ENCODE measurements around the gene SOX30.

Gene SOX30

DNA sequence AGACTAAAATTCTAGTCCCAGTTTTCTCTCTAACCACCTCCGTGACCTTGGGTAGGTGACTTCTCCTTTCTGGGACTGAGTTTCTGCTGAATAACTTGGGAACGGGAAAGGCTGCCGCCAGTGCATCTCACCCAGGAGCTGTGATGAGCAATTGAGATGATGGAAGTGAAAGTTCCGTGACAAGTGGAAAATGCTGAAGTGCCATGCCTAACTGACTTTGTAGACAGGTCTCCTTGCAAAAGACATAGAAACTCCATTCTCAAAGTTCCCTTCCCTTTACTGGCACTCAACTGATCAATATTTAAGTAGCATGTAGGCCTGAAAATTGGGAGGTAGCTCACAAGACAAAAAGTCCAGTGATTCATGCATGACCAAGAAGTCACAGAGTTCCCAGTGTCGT is 70.3 kb downstream of the SOX30 start:
- H3K27ac Mint-ChIP-seq, result peak overlapping the region; percentile 17 to 75 (median 71)
- H3K27me3 Mint-ChIP-seq (ENCODE audit: low read depth), result no peaks in the 10 kb centered on the region
- no peaks in the 10 kb centered on the region for H3K9me3 Mint-ChIP-seq
- H3K36me3 Mint-ChIP-seq (ENCODE audit: low read depth), result no peaks in the 10 kb centered on the region
- H3K4me3 Mint-ChIP-seq, result no peak overlapping the region
- TF ChIP-seq CTCF (IDR thresholded peaks at IDR 0.05; ENCODE audit: unreplicated experiment in 3 of 3), result no peak
- H3K4me1 Mint-ChIP-seq, result peaks cover 47% of the 10 kb centered on the region

DNA sequence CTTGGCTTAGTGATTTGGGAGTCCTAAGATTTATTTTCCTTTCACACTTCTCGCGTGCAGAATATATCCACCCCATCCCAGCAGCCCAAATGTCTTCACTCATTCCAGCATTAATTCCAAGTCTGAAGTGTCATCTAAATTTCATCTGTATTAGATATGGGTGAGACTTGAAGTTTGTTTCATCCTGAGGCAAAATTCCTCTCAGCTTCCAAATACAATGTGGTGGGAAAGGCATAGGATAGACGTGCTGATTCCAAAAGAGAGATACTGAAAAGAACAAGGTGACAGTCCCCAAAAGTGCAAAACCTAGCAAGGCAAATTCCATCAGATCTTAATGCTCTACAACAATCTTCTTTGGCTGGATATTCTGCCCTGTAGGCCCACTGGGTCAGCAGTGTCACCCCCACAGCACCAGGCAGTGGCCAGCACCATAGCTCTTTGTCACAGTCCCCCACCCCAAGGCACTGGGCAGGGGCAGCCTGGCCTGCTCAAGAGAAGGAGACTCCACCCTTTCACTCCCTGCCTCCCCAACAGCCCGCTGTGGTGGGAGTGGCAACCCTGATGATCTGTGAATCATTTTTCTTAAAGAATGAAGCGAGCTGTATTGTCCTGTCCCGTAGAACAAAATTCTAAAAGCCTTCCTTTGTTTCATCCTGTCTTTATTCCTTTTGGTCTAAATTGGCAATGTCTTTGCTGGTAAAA is 74.0 kb downstream of the SOX30 start:
- Mint-ChIP-seq H3K4me3 (peak overlapping the region; percentile 18 to 60 (median 40)), H3K27ac (peak overlapping the region in 1 of 3 experiments; percentile 17), H3K27me3 (ENCODE audit: low read depth) (peaks cover 7% of the 10 kb centered on the region), H3K9me3 (no peaks in the 10 kb centered on the region), H3K4me1 (peaks cover 54% of the 10 kb centered on the region), H3K36me3 (ENCODE audit: low read depth) (no peaks in the 10 kb centered on the region)
- no peak for TF ChIP-seq CTCF (IDR thresholded peaks at IDR 0.05; ENCODE audit: unreplicated experiment in 3 of 3)

DNA sequence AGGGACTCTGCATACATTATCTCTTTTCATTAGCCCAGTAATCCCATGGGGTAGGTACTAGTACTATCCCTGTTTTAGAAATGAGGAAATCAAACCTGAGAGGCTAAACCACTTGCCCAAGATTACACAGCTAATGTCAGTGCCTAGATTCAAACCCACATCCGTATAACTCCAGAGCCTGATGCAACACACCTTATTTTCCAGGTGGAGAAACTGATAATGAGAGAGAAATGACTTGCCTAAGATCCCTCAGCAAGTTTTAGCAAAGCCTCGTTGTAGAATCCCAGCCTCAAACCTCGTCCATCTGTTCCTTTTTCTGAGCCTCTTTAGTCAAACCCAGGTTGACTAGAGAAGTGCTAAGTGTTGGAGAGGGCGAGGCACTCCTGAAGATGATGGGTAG is 75.6 kb downstream of the SOX30 start:
- no peak for TF ChIP-seq CTCF (IDR thresholded peaks at IDR 0.05; ENCODE audit: unreplicated experiment in 3 of 3)
- Mint-ChIP-seq H3K9me3 (no peaks in the 10 kb centered on the region), H3K27ac (peak overlapping the region in 1 of 3 experiments; percentile 71), H3K36me3 (ENCODE audit: low read depth) (no peaks in the 10 kb centered on the region), H3K4me1 (peaks cover 48% of the 10 kb centered on the region), H3K4me3 (peak overlapping the region; percentile 84 to 92 (median 89)), H3K27me3 (ENCODE audit: low read depth) (peaks cover 7% of the 10 kb centered on the region)
